Mesenchymal stem cell (in vitro differentiated cells and primary cell): ENCODE results near the gene NEXN.

Source experiments
- DNase-seq: peaks from one replicate; pipeline ENCODE4 v3.0.0-alpha.2; 2013
- H2AFZ ChIP-seq: one replicate; pipeline ENCODE4 v1.6.1; 2013; ENCODE audit warnings: low read depth, mild to moderate bottlenecking, control low read depth, inconsistent platforms, low read length, moderate library complexity
- H2AK5ac ChIP-seq: 2 replicates; pipeline ENCODE4 v1.6.1; 2013; ENCODE audit warnings: low read length, moderate library complexity, mild to moderate bottlenecking, inconsistent platforms; ENCODE audit not compliant: severe bottlenecking
- H2BK120ac ChIP-seq: one replicate; pipeline ENCODE4 v1.6.1; 2013; ENCODE audit warnings: low read depth, mild to moderate bottlenecking, inconsistent platforms, low read length, moderate library complexity
- H2BK12ac ChIP-seq, 2 experiments: one replicate each; pipeline ENCODE4 v1.6.1; 2013; ENCODE audit warnings: inconsistent platforms in 2 of 2, low read length in 2 of 2, mild to moderate bottlenecking in 2 of 2, moderate library complexity in 2 of 2, control low read depth in 1 of 2
- H2BK15ac ChIP-seq: one replicate; pipeline ENCODE4 v1.6.1; 2013; ENCODE audit warnings: mild to moderate bottlenecking, low read depth, inconsistent platforms; ENCODE audit not compliant: poor library complexity, severe bottlenecking
- H2BK5ac ChIP-seq: 2 replicates; pipeline ENCODE4 v1.6.1; 2013; ENCODE audit warnings: low read depth, mild to moderate bottlenecking, low read length, control low read depth, inconsistent platforms; ENCODE audit not compliant: poor library complexity, severe bottlenecking
- H3K14ac ChIP-seq, 2 experiments: one replicate each; pipeline ENCODE4 v1.6.1; 2013; ENCODE audit warnings: inconsistent platforms in 2 of 2, low read length in 2 of 2, control low read depth in 1 of 2, mild to moderate bottlenecking in 1 of 2, moderate library complexity in 1 of 2
- H3K18ac ChIP-seq, 2 experiments: one replicate each; pipeline ENCODE4 v1.6.1; 2013; ENCODE audit warnings: inconsistent platforms in 2 of 2, low read length in 2 of 2, control low read depth in 1 of 2, low read depth in 1 of 2, mild to moderate bottlenecking in 1 of 2
- H3K23ac ChIP-seq, 2 experiments: one replicate each; pipeline ENCODE4 v1.6.1; 2013; ENCODE audit warnings: inconsistent platforms in 2 of 2, low read length in 2 of 2, mild to moderate bottlenecking in 2 of 2, moderate library complexity in 2 of 2, control low read depth in 1 of 2
- H3K27ac ChIP-seq: 2 replicates; pipeline ENCODE4 v1.5.1; 2013; ENCODE audit warnings: mild to moderate bottlenecking, moderate library complexity, low read length, control low read depth, inconsistent platforms; ENCODE audit not compliant: poor library complexity, severe bottlenecking
- H3K27me3 ChIP-seq, 2 experiments: 2 replicates each; pipeline versions ENCODE4 v1.6.1 to v1.7.0; 2013; ENCODE audit warnings: low read length in 2 of 2, mild to moderate bottlenecking in 2 of 2, moderate library complexity in 2 of 2, control low read depth in 1 of 2, inconsistent platforms in 1 of 2; ENCODE audit not compliant: control insufficient read depth in 1 of 2, insufficient read depth in 1 of 2
- H3K36me3 ChIP-seq, 2 experiments: 2 replicates each; pipeline versions ENCODE4 v1.6.1 to v1.7.0; 2013; ENCODE audit warnings: low read length in 2 of 2, control low read depth in 1 of 2, inconsistent platforms in 1 of 2, low read depth in 1 of 2, mild to moderate bottlenecking in 1 of 2; ENCODE audit not compliant: insufficient read depth in 2 of 2, control insufficient read depth in 1 of 2
- H3K4ac ChIP-seq, 2 experiments: one replicate each; pipeline ENCODE4 v1.6.1; 2013; ENCODE audit warnings: inconsistent platforms in 2 of 2, low read length in 2 of 2, mild to moderate bottlenecking in 2 of 2, moderate library complexity in 2 of 2, control low read depth in 1 of 2, low read depth in 1 of 2
- H3K4me1 ChIP-seq: 2 replicates; pipeline ENCODE4 v1.6.1; 2013; ENCODE audit warnings: low read depth, low read length, control low read depth; ENCODE audit not compliant: control insufficient read depth, insufficient read depth
- H3K4me2 ChIP-seq: 2 replicates; pipeline ENCODE4 v1.6.1; 2013; ENCODE audit warnings: low read length, mild to moderate bottlenecking, inconsistent platforms; ENCODE audit not compliant: poor library complexity, severe bottlenecking
- H3K4me3 ChIP-seq, 2 experiments: 2 replicates each; pipeline versions ENCODE4 v1.5.1 to v1.7.0; 2013; ENCODE audit warnings: low read length in 2 of 2, mild to moderate bottlenecking in 2 of 2, control low read depth in 1 of 2, low read depth in 1 of 2; ENCODE audit not compliant: insufficient read depth in 1 of 2
- H3K79me1 ChIP-seq: replicated peaks from 2 replicates; pipeline ENCODE4 v1.6.1; 2013; ENCODE audit warnings: mild to moderate bottlenecking, control low read depth, low read length, inconsistent platforms; ENCODE audit not compliant: poor library complexity, severe bottlenecking
- H3K9ac ChIP-seq: 2 replicates; pipeline ENCODE4 v1.7.0; 2013; ENCODE audit warnings: mild to moderate bottlenecking, low read length, moderate library complexity
- H3K9me3 ChIP-seq: 2 replicates; pipeline ENCODE4 v1.7.0; 2013; ENCODE audit warnings: mild to moderate bottlenecking, low read length; ENCODE audit not compliant: control insufficient read depth
- H4K8ac ChIP-seq: one replicate; pipeline ENCODE4 v1.6.1; 2013; ENCODE audit warnings: inconsistent platforms, mild to moderate bottlenecking, low read length, moderate library complexity
- H4K91ac ChIP-seq: one replicate; pipeline ENCODE4 v1.6.1; 2013; ENCODE audit warnings: mild to moderate bottlenecking, low read length, inconsistent platforms
- WGBS: methylation state at CpG from one replicate; pipeline ENCODE4 v1.1.7; 2013; ENCODE audit warnings: mixed read lengths; 5-methylcytosine and 5-hydroxymethylcytosine counted together

NEXN gene

DNA sequence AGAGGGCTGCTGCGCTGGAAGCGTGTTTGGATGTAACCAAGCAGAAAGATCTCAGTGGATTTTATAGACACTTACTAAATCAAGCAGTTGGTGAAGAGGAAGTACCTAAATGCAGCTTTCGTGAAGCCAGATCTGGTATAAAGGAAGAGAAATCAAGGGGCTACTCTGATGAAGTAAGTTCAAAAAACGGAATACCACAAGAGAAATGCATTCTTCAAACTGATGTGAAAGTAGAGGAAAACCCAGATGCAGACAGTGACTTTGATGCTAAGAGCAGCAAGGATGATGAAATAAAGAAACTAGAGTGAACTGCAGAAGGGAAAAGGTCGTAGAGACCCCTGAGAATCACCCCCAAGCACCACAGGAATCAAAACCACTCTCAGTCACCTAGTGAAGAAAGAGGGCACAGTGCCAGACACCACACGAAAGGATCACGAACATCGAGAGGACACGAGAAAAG lies 40.8 kb upstream of the NEXN start:
- no peak for DNase-seq
- Histone ChIP-seq H2BK15ac (no peak overlapping the region), H4K91ac (no peak overlapping the region), H2AFZ (no peak overlapping the region), H3K23ac (no peak overlapping the region), H4K8ac (no peak overlapping the region), H3K9ac (no peak overlapping the region), H3K27me3 (no peaks in the 10 kb centered on the region), H3K4me2 (no peak overlapping the region), H3K79me1 (peaks cover 4% of the 10 kb centered on the region), H3K9me3 (no peaks in the 10 kb centered on the region), H3K4ac (no peak overlapping the region), H3K14ac (no peak overlapping the region), H3K4me1 (no peaks in the 10 kb centered on the region), H2BK120ac (no peak overlapping the region), H3K4me3 (no peak overlapping the region), H3K36me3 (peaks cover 3 to 27% of the 10 kb centered on the region in 2 experiments), H2AK5ac (no peak overlapping the region), H2BK12ac (no peak overlapping the region), H3K27ac (no peak overlapping the region), H2BK5ac (no peak overlapping the region), H3K18ac (no peak overlapping the region)
- WGBS = 82% methylated on average over 9 of the region's 9 CpGs

DNA sequence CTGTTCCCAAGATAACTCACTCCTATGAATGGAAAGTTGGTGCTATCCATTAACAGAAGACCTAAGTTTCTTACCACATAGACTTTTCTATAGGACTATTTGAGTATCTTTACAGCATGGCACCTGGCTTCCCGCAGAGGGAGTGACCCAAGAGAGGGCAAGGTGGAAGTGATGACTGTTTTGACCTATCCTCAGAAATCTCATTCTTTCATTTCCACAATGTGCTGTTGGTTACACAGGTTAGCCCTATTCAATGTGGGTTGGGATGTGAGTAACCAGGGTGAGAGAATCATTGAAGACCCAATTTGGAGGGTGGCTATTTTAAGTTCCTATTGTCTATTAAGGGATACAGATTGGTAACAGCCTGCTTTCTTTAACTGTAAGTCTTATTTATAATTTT lies 38.3 kb upstream of the NEXN start:
- Histone ChIP-seq H2BK12ac (no peak overlapping the region), H3K79me1 (peaks cover 8% of the 10 kb centered on the region), H3K23ac (no peak overlapping the region), H3K36me3 (peaks cover 3 to 21% of the 10 kb centered on the region in 2 experiments), H3K27me3 (no peaks in the 10 kb centered on the region), H3K9me3 (peaks cover 3% of the 10 kb centered on the region), H3K14ac (no peak overlapping the region), H3K4me3 (no peak overlapping the region), H3K9ac (no peak overlapping the region), H4K91ac (no peak overlapping the region), H4K8ac (no peak overlapping the region), H3K18ac (no peak overlapping the region), H2BK5ac (no peak overlapping the region), H3K4me2 (no peak overlapping the region), H2AK5ac (no peak overlapping the region), H2AFZ (no peak overlapping the region), H3K27ac (no peak overlapping the region), H2BK15ac (no peak overlapping the region), H3K4me1 (no peaks in the 10 kb centered on the region), H3K4ac (no peak overlapping the region), H2BK120ac (no peak overlapping the region)
- DNase-seq = no peak
- WGBS = no CpG with 5 or more reads among the region's 1 CpG

GRCh38 chr1:77857552-77857951 lies 30.9 kb upstream of the NEXN start:
- peaks cover 14% of the 10 kb centered on the region for H3K9me3 ChIP-seq
- no peak overlapping the region for H2BK15ac ChIP-seq
- 100% methylated on average over 2 of the region's 4 CpGs for WGBS
- no peak overlapping the region for H3K4me3 ChIP-seq
- H4K91ac ChIP-seq = no peak overlapping the region
- H3K4me2 ChIP-seq = no peak overlapping the region
- no peak for DNase-seq
- no peak overlapping the region for H3K27ac ChIP-seq
- no peak overlapping the region for H3K4ac ChIP-seq
- no peak overlapping the region for H2BK12ac ChIP-seq
- no peak overlapping the region for H3K23ac ChIP-seq
- H3K79me1 ChIP-seq = peaks cover 13% of the 10 kb centered on the region
- H3K18ac ChIP-seq = no peak overlapping the region
- H3K36me3 ChIP-seq = peaks cover 7 to 31% of the 10 kb centered on the region in 2 experiments
- H3K27me3 ChIP-seq = no peaks in the 10 kb centered on the region
- no peak overlapping the region for H2BK5ac ChIP-seq
- no peak overlapping the region for H2AFZ ChIP-seq
- no peak overlapping the region for H4K8ac ChIP-seq
- H2AK5ac ChIP-seq = no peak overlapping the region
- H3K14ac ChIP-seq = no peak overlapping the region
- H3K4me1 ChIP-seq = no peaks in the 10 kb centered on the region
- no peak overlapping the region for H2BK120ac ChIP-seq
- H3K9ac ChIP-seq = no peak overlapping the region

DNA sequence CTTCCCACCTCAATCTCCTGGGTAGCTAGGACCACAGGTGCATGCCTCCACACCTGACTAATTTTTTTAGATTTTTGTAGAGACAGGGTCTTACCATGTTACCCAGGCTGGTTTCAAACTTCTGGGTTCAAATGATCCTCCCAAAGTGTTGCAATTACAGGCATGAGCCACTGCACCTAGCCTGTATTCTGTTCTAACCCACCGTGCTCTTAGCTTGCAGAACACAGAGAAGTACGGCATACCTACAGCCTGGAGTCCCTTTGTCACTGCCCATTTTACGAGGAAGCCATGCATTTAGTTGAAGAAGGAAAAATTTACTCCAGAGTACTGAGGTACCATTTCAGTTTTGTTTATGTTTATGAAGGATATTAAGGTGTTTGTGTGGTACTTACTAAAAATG lies 29.7 kb upstream of the NEXN start:
- Histone ChIP-seq H3K9ac (no peak overlapping the region), H4K8ac (no peak overlapping the region), H3K18ac (no peak overlapping the region), H3K14ac (no peak overlapping the region), H3K36me3 (peaks cover 5 to 33% of the 10 kb centered on the region in 2 experiments), H3K4me2 (no peak overlapping the region), H3K23ac (no peak overlapping the region), H3K9me3 (peaks cover 14% of the 10 kb centered on the region), H3K4ac (no peak overlapping the region), H2BK5ac (no peak overlapping the region), H2BK120ac (no peak overlapping the region), H2AFZ (no peak overlapping the region), H3K79me1 (peaks cover 9% of the 10 kb centered on the region), H3K4me1 (no peaks in the 10 kb centered on the region), H3K27ac (no peak overlapping the region), H2AK5ac (no peak overlapping the region), H3K4me3 (no peak overlapping the region), H2BK12ac (no peak overlapping the region), H4K91ac (no peak overlapping the region), H2BK15ac (no peak overlapping the region), H3K27me3 (no peaks in the 10 kb centered on the region)
- WGBS = 95% methylated on average over 3 of the region's 3 CpGs
- DNase-seq = no peak
